Measurements from ENCODE around the gene SLC37A4. TPM values are rescaled to one million over a fixed set of nuclear protein-coding genes. Genes with fewer than 3 reads are reported as not detected.
A peak's percentile ranks its signal among the peaks of the same experiment; 100 is the strongest.

The SLC37A4 gene
- total and polyA plus RNA-seq, 5 donors from 2014 or later: 6.8 to 14.7 (median 10.7) TPM

DNA sequence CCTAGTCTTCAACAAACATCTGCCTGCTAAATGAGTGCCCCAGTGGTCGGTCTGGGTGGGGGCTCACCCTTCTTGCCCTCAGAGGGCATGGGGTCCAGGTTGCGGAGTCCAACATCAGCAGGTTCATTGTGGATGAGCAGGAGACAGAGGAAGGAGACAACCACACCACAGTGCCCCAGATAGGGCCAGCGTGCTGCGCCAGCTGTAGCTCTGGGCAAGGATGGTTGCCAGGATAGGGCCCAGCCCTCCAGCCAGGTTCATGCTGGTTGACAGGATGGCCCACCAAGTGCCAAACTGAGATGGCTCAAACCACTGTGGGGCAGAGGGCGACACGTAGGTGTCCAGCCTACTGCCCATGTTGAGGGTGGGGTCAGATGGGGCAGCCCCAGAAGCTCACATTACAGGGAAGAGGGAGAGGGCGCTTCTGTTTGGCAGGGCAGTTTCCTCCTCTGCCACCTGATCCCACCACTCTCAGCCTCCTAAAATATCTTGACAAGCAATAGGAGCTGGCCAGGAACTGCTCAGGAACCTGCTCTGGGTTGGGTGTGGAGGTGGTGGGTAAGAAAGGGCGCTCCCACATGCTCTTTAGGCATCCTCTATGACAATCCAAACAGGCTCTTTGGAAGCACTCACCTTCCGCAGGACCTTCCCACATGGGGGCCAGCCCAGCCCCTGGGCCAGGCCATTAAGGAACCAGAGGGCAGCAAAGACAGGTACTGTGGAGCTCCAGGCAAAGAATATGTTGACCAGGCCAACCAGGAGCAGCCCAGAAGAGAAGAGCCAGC, 2.9 kb downstream of the SLC37A4 start:
- Mint-ChIP-seq H3K36me3 (peaks cover 27% of the 10 kb centered on the region), H3K4me3 (peak overlapping the region in 2 of 4 donors; percentile 48 to 98), H3K9me3 (no peaks in the 10 kb centered on the region), H3K27me3 (no peaks in the 10 kb centered on the region), H3K27ac (peak overlapping the region; percentile 26 to 76 (median 51)), H3K4me1 (peaks cover 9 to 46% (median 24%) of the 10 kb centered on the region in 4 donors)
- Histone ChIP-seq H3K4me3 (ENCODE audit: low read depth, low read length) (no peak overlapping the region), H3K4me1 (ENCODE audit: control insufficient read depth, insufficient read depth, low read length, poor library complexity, severe bottlenecking) (peaks cover 17% of the 10 kb centered on the region), H3K27ac (ENCODE audit: insufficient read depth, low read length, poor library complexity, severe bottlenecking) (no peak overlapping the region), H3K9me3 (ENCODE audit: control insufficient read depth in 2 of 2, low read length in 2 of 2) (no peaks in the 10 kb centered on the region), H3K36me3 (ENCODE audit: control insufficient read depth, insufficient read depth, low read length) (peaks cover 31% of the 10 kb centered on the region), H3K27me3 (ENCODE audit: control insufficient read depth, insufficient read depth, low read length) (no peaks in the 10 kb centered on the region)
- no peak for ATAC-seq (ENCODE audit: low read depth in 2 of 2)
- no peak for DNase-seq

GRCh38 chr11:119026970-119027369, 3.7 kb downstream of the SLC37A4 start:
- DNase-seq: no peak
- peaks cover 27% of the 10 kb centered on the region for H3K36me3 Mint-ChIP-seq
- H3K9me3 Mint-ChIP-seq: no peaks in the 10 kb centered on the region
- H3K27me3 ChIP-seq (ENCODE audit: control insufficient read depth, insufficient read depth, low read length): no peaks in the 10 kb centered on the region
- no peak overlapping the region for H3K4me3 ChIP-seq (ENCODE audit: low read depth, low read length)
- H3K4me1 Mint-ChIP-seq: peaks cover 9 to 52% (median 24%) of the 10 kb centered on the region in 4 donors
- H3K27me3 Mint-ChIP-seq: no peaks in the 10 kb centered on the region
- no peak for ATAC-seq (ENCODE audit: low read depth in 2 of 2)
- no peak overlapping the region for H3K27ac ChIP-seq (ENCODE audit: insufficient read depth, low read length, poor library complexity, severe bottlenecking)
- peak overlapping the region in 2 of 3 donors; percentile 51 to 76 for H3K27ac Mint-ChIP-seq
- peaks cover 17% of the 10 kb centered on the region for H3K4me1 ChIP-seq (ENCODE audit: control insufficient read depth, insufficient read depth, low read length, poor library complexity, severe bottlenecking)
- H3K4me3 Mint-ChIP-seq: peak overlapping the region in 1 of 4 donors; percentile 98
- peaks cover 37% of the 10 kb centered on the region for H3K36me3 ChIP-seq (ENCODE audit: control insufficient read depth, insufficient read depth, low read length)
- no peaks in the 10 kb centered on the region for H3K9me3 ChIP-seq (ENCODE audit: control insufficient read depth in 2 of 2, low read length in 2 of 2)

GRCh38 chr11:119025978-119026766, 4.5 kb downstream of the SLC37A4 start:
- H3K27me3 Mint-ChIP-seq: no peaks in the 10 kb centered on the region
- peaks cover 32% of the 10 kb centered on the region for H3K36me3 Mint-ChIP-seq
- Histone ChIP-seq H3K27me3 (ENCODE audit: control insufficient read depth, insufficient read depth, low read length) (no peaks in the 10 kb centered on the region), H3K4me1 (ENCODE audit: control insufficient read depth, insufficient read depth, low read length, poor library complexity, severe bottlenecking) (peaks cover 23% of the 10 kb centered on the region), H3K36me3 (ENCODE audit: control insufficient read depth, insufficient read depth, low read length) (peaks cover 45% of the 10 kb centered on the region), H3K9me3 (ENCODE audit: control insufficient read depth in 2 of 2, low read length in 2 of 2) (no peaks in the 10 kb centered on the region), H3K27ac (ENCODE audit: insufficient read depth, low read length, poor library complexity, severe bottlenecking) (no peak overlapping the region), H3K4me3 (ENCODE audit: low read depth, low read length) (no peak overlapping the region)
- peak overlapping the region in 2 of 3 donors; percentile 49 to 59 for H3K27ac Mint-ChIP-seq
- DNase-seq (no peak), ATAC-seq (ENCODE audit: low read depth in 2 of 2) (no peak)
- peak overlapping the region in 1 of 4 donors; percentile 98 for H3K4me3 Mint-ChIP-seq
- peaks cover 14 to 60% (median 29%) of the 10 kb centered on the region in 4 donors for H3K4me1 Mint-ChIP-seq
- no peaks in the 10 kb centered on the region for H3K9me3 Mint-ChIP-seq

GRCh38 chr11:119025541-119025940, 5.1 kb downstream of the SLC37A4 start:
- Histone ChIP-seq H3K4me3 (ENCODE audit: low read depth, low read length) (no peak overlapping the region), H3K4me1 (ENCODE audit: control insufficient read depth, insufficient read depth, low read length, poor library complexity, severe bottlenecking) (peaks cover 26% of the 10 kb centered on the region), H3K36me3 (ENCODE audit: control insufficient read depth, insufficient read depth, low read length) (peaks cover 47% of the 10 kb centered on the region), H3K9me3 (ENCODE audit: control insufficient read depth in 2 of 2, low read length in 2 of 2) (no peaks in the 10 kb centered on the region), H3K27ac (ENCODE audit: insufficient read depth, low read length, poor library complexity, severe bottlenecking) (no peak overlapping the region), H3K27me3 (ENCODE audit: control insufficient read depth, insufficient read depth, low read length) (no peaks in the 10 kb centered on the region)
- ATAC-seq (ENCODE audit: low read depth in 2 of 2) (no peak), DNase-seq (no peak)
- H3K36me3 Mint-ChIP-seq: peaks cover 32% of the 10 kb centered on the region
- H3K9me3 Mint-ChIP-seq: no peaks in the 10 kb centered on the region
- peaks cover 14 to 59% (median 29%) of the 10 kb centered on the region in 4 donors for H3K4me1 Mint-ChIP-seq
- peak overlapping the region in 2 of 3 donors; percentile 49 to 78 for H3K27ac Mint-ChIP-seq
- H3K27me3 Mint-ChIP-seq: no peaks in the 10 kb centered on the region
- peak overlapping the region in 2 of 4 donors; percentile 53 to 59 for H3K4me3 Mint-ChIP-seq

DNA sequence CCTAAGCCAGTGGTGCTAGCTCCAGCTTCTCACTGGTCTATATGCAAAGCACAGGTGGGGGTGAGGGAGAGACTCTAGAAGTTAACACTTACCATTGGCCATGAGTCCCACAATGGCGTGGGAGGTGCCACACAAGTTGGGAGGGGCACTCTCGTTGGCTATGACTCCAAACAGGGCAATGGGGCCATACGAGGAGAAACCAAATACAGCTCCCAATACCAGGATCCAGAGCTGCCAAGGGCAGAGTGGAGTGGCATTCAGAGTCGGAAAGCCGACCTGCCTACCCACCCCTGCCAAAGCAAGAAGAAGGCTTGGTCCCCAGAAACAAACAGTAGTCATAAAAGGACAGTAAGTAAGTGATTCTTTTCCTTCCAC, 5.6 kb downstream of the SLC37A4 start:
- H3K27ac Mint-ChIP-seq: peak overlapping the region in 1 of 3 donors; percentile 78
- H3K4me1 Mint-ChIP-seq: peaks cover 15 to 62% (median 31%) of the 10 kb centered on the region in 4 donors

GRCh38 chr11:119024430-119025098, 6.1 kb downstream of the SLC37A4 start:
- H3K4me3 ChIP-seq (ENCODE audit: low read depth, low read length): no peak overlapping the region
- Mint-ChIP-seq H3K4me1 (peaks cover 20 to 63% (median 30%) of the 10 kb centered on the region in 4 donors), H3K9me3 (no peaks in the 10 kb centered on the region), H3K4me3 (peak overlapping the region in 1 of 4 donors; percentile 53), H3K27me3 (no peaks in the 10 kb centered on the region), H3K27ac (peak overlapping the region in 1 of 3 donors; percentile 78), H3K36me3 (peaks cover 37% of the 10 kb centered on the region)
- peaks cover 27% of the 10 kb centered on the region for H3K4me1 ChIP-seq (ENCODE audit: control insufficient read depth, insufficient read depth, low read length, poor library complexity, severe bottlenecking)
- no peak overlapping the region for H3K27ac ChIP-seq (ENCODE audit: insufficient read depth, low read length, poor library complexity, severe bottlenecking)
- H3K9me3 ChIP-seq (ENCODE audit: control insufficient read depth in 2 of 2, low read length in 2 of 2): no peaks in the 10 kb centered on the region
- no peak for DNase-seq
- no peak for ATAC-seq (ENCODE audit: low read depth in 2 of 2)
- no peaks in the 10 kb centered on the region for H3K27me3 ChIP-seq (ENCODE audit: control insufficient read depth, insufficient read depth, low read length)
- peaks cover 52% of the 10 kb centered on the region for H3K36me3 ChIP-seq (ENCODE audit: control insufficient read depth, insufficient read depth, low read length)

More for the DNA sequence above, 5.6 kb downstream of the SLC37A4 start:
- Histone ChIP-seq H3K27ac (ENCODE audit: insufficient read depth, low read length, poor library complexity, severe bottlenecking) (no peak overlapping the region), H3K36me3 (ENCODE audit: control insufficient read depth, insufficient read depth, low read length) (peaks cover 47% of the 10 kb centered on the region), H3K27me3 (ENCODE audit: control insufficient read depth, insufficient read depth, low read length) (no peaks in the 10 kb centered on the region), H3K4me1 (ENCODE audit: control insufficient read depth, insufficient read depth, low read length, poor library complexity, severe bottlenecking) (peaks cover 27% of the 10 kb centered on the region), H3K9me3 (ENCODE audit: control insufficient read depth in 2 of 2, low read length in 2 of 2) (no peaks in the 10 kb centered on the region), H3K4me3 (ENCODE audit: low read depth, low read length) (no peak overlapping the region)
- DNase-seq (no peak), ATAC-seq (ENCODE audit: low read depth in 2 of 2) (no peak)
- Mint-ChIP-seq H3K27me3 (no peaks in the 10 kb centered on the region), H3K9me3 (no peaks in the 10 kb centered on the region), H3K36me3 (peaks cover 34% of the 10 kb centered on the region), H3K4me3 (peak overlapping the region in 1 of 4 donors; percentile 53)

- Mint-ChIP-seq H3K27me3 (no peaks in the 10 kb centered on the region), H3K4me1 (peaks cover 20 to 59% (median 31%) of the 10 kb centered on the region in 4 donors), H3K4me3 (peak overlapping the region in 2 of 4 donors; percentile 12 to 53), H3K36me3 (peaks cover 37% of the 10 kb centered on the region), H3K9me3 (no peaks in the 10 kb centered on the region), H3K27ac (no peak overlapping the region)
- Histone ChIP-seq H3K36me3 (ENCODE audit: control insufficient read depth, insufficient read depth, low read length) (peaks cover 52% of the 10 kb centered on the region), H3K4me1 (ENCODE audit: control insufficient read depth, insufficient read depth, low read length, poor library complexity, severe bottlenecking) (peaks cover 26% of the 10 kb centered on the region), H3K9me3 (ENCODE audit: control insufficient read depth in 2 of 2, low read length in 2 of 2) (no peaks in the 10 kb centered on the region), H3K4me3 (ENCODE audit: low read depth, low read length) (no peak overlapping the region), H3K27me3 (ENCODE audit: control insufficient read depth, insufficient read depth, low read length) (no peaks in the 10 kb centered on the region), H3K27ac (ENCODE audit: insufficient read depth, low read length, poor library complexity, severe bottlenecking) (no peak overlapping the region)
- DNase-seq: no peak
- ATAC-seq (ENCODE audit: low read depth in 2 of 2): no peak
Observed at GRCh38 chr11:119023741-119024140, 6.9 kb downstream of the SLC37A4 start.

Data from CD4-positive, CD25-positive, alpha-beta regulatory T cell (primary cell).